PFSK-1 (cell line): ENCODE results near the gene SUPV3L1.

Experiments
- POLR2AphosphoS5 ChIP-seq: IDR thresholded peaks from 2 replicates; pipeline ENCODE4 v1.6.1; 2012; ENCODE audit warnings: low read depth, mild to moderate bottlenecking, control low read depth, low read length, moderate library complexity
- TF ChIP-seq, protein P1 (sequence below), 2 experiments: IDR thresholded peaks; 2 replicates each; pipeline versions ENCODE4 v1.6.1 to v1.8.0; 2011 to 2012; ENCODE audit warnings: low read depth in 2 of 2, low read length in 2 of 2, control low read depth in 1 of 2, inconsistent platforms in 1 of 2, mild to moderate bottlenecking in 1 of 2, moderate library complexity in 1 of 2; ENCODE audit not compliant: insufficient read depth in 1 of 2

DNA sequence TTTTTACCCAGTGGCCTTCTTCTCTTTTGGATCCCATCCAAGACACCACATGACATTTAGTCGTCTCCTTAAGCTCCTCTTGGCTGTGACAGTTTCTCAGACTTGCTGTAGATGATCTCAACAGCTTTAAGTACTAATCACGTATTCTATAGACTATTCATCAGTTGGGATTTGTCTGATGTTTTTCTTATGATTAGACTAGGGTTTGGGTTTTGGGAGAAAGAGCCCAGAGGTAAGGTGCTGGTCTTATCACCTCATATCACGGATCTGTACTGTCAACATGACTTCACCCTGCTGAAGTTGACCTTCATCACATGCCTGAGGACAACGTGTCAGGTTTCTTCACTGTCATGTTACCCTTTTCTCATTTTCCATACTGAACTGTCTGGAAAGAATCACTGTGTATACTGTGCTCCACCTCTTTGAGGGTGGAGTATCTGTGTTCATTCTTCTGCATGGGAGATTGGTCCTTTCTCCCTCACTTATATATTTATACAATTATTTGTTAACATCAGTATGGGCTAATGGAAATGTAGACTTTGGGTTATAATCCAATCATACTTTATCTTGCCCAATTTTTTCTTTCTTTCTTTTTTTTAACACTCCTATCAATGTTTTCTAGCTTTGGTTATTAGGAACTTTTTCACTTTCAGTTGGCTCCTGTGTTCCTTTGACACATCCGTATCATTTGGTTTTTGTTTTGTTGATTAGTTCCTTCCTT is 33.7 kb downstream of the SUPV3L1 start:
- TF ChIP-seq POLR2AphosphoS5 = no peak
- TF ChIP-seq, protein P1, sequence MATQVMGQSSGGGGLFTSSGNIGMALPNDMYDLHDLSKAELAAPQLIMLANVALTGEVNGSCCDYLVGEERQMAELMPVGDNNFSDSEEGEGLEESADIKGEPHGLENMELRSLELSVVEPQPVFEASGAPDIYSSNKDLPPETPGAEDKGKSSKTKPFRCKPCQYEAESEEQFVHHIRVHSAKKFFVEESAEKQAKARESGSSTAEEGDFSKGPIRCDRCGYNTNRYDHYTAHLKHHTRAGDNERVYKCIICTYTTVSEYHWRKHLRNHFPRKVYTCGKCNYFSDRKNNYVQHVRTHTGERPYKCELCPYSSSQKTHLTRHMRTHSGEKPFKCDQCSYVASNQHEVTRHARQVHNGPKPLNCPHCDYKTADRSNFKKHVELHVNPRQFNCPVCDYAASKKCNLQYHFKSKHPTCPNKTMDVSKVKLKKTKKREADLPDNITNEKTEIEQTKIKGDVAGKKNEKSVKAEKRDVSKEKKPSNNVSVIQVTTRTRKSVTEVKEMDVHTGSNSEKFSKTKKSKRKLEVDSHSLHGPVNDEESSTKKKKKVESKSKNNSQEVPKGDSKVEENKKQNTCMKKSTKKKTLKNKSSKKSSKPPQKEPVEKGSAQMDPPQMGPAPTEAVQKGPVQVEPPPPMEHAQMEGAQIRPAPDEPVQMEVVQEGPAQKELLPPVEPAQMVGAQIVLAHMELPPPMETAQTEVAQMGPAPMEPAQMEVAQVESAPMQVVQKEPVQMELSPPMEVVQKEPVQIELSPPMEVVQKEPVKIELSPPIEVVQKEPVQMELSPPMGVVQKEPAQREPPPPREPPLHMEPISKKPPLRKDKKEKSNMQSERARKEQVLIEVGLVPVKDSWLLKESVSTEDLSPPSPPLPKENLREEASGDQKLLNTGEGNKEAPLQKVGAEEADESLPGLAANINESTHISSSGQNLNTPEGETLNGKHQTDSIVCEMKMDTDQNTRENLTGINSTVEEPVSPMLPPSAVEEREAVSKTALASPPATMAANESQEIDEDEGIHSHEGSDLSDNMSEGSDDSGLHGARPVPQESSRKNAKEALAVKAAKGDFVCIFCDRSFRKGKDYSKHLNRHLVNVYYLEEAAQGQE (IDR thresholded peaks at IDR 0.05; ENCODE audit: insufficient read depth in 1 of 2, low read depth in 2 of 2, low read length in 2 of 2) = no peak
